ENCODE measurements around the gene ARIH1. TPM values are rescaled to one million over a fixed set of nuclear protein-coding genes. Genes with fewer than 3 reads are reported as not detected.
"Not testable (repeated sequence)": the region's sequence is repeated elsewhere in the genome, so short reads cannot be mapped to it uniquely, and the experiment has no call there.

The ARIH1 gene
- total RNA-seq, 1 donor from 2014 or later = 54.8 TPM

GRCh38 chr15:72609862-72610261 lies 135.7 kb downstream of the ARIH1 start:
- no peaks in the 10 kb centered on the region for H3K4me1 ChIP-seq
- no peaks in the 10 kb centered on the region for H3K9me3 ChIP-seq
- intact Hi-C loops (cut with DNase I) = no loop called here
- no peak for TF ChIP-seq CTCF (IDR thresholded peaks at IDR 0.05)
- TF ChIP-seq POLR2AphosphoS5 (IDR thresholded peaks at IDR 0.05; ENCODE audit: insufficient read depth in 1 of 2, low read depth in 1 of 2) = no peak
- TF ChIP-seq POLR2A (IDR thresholded peaks at IDR 0.05) = no peak
- H3K27ac ChIP-seq = no peak overlapping the region
- no peaks in the 10 kb centered on the region for H3K27me3 ChIP-seq
- H3K36me3 ChIP-seq = no peaks in the 10 kb centered on the region
- no peak overlapping the region for H3K4me3 ChIP-seq
- DNase-seq (ENCODE audit: extremely low spot score in 2 of 2) = no peak

GRCh38 chr15:72612324-72612723 lies 138.2 kb downstream of the ARIH1 start:
- H3K27me3 ChIP-seq; intact Hi-C loops (cut with DNase I); H3K4me3 ChIP-seq; H3K9me3 ChIP-seq; H3K4me1 ChIP-seq; H3K36me3 ChIP-seq; H3K27ac ChIP-seq: not testable (repeated sequence)
- DNase-seq (ENCODE audit: extremely low spot score in 2 of 2) = peak in 1 of 2 donors; percentile 60

- no peaks in the 10 kb centered on the region for H3K4me1 ChIP-seq
- intact Hi-C loops (cut with DNase I) = no loop called here
These were observed 140.8 kb downstream of the ARIH1 start for GRCh38 chr15:72614810-72615532.

GRCh38 chr15:72615533-72616233 lies 141.6 kb downstream of the ARIH1 start:
- DNase-seq (ENCODE audit: extremely low spot score in 2 of 2) = peak in 1 of 2 donors; percentile 25
- H3K27me3 ChIP-seq; H3K36me3 ChIP-seq; H3K27ac ChIP-seq; H3K4me3 ChIP-seq; intact Hi-C loops (cut with DNase I); H3K9me3 ChIP-seq; H3K4me1 ChIP-seq: not testable (repeated sequence)

More at GRCh38 chr15:72614810-72615532, 140.8 kb downstream of the ARIH1 start:
- peak in 1 of 2 donors; percentile 40 for DNase-seq (ENCODE audit: extremely low spot score in 2 of 2)
- H3K27me3 ChIP-seq = no peaks in the 10 kb centered on the region
- H3K27ac ChIP-seq = no peak overlapping the region
- TF ChIP-seq CTCF (IDR thresholded peaks at IDR 0.05) (no peak), POLR2A (IDR thresholded peaks at IDR 0.05) (no peak), POLR2AphosphoS5 (IDR thresholded peaks at IDR 0.05; ENCODE audit: insufficient read depth in 1 of 2, low read depth in 1 of 2) (no peak)
- H3K36me3 ChIP-seq = no peaks in the 10 kb centered on the region
- no peak overlapping the region for H3K4me3 ChIP-seq
- H3K9me3 ChIP-seq = no peaks in the 10 kb centered on the region

- Histone ChIP-seq H3K27me3 (no peaks in the 10 kb centered on the region), H3K27ac (no peak overlapping the region), H3K9me3 (no peaks in the 10 kb centered on the region), H3K4me3 (no peak overlapping the region), H3K4me1 (no peaks in the 10 kb centered on the region), H3K36me3 (no peaks in the 10 kb centered on the region)
- no peak for TF ChIP-seq CTCF (IDR thresholded peaks at IDR 0.05)
- no peak for TF ChIP-seq POLR2AphosphoS5 (IDR thresholded peaks at IDR 0.05; ENCODE audit: insufficient read depth in 1 of 2, low read depth in 1 of 2)
- no peak for TF ChIP-seq POLR2A (IDR thresholded peaks at IDR 0.05)
- DNase-seq (ENCODE audit: extremely low spot score in 2 of 2) = peak in 1 of 2 donors; percentile 42
- intact Hi-C loops (cut with DNase I) = no loop called here
These were observed 142.5 kb downstream of the ARIH1 start for GRCh38 chr15:72616491-72617210.

GRCh38 chr15:72623854-72624253 lies 149.7 kb downstream of the ARIH1 start:
- H3K27ac ChIP-seq; intact Hi-C loops (cut with DNase I); H3K36me3 ChIP-seq; H3K27me3 ChIP-seq; H3K4me1 ChIP-seq; H3K9me3 ChIP-seq; H3K4me3 ChIP-seq: not testable (repeated sequence)
- peak in 1 of 2 donors; percentile 91 for DNase-seq (ENCODE audit: extremely low spot score in 2 of 2)

GRCh38 chr15:72626153-72626552 lies 152.0 kb downstream of the ARIH1 start:
- intact Hi-C loops (cut with DNase I); H3K4me3 ChIP-seq; H3K9me3 ChIP-seq; H3K36me3 ChIP-seq; H3K27me3 ChIP-seq; H3K27ac ChIP-seq; DNase-seq (ENCODE audit: extremely low spot score in 2 of 2); H3K4me1 ChIP-seq: not testable (repeated sequence)

GRCh38 chr15:72628249-72629067 lies 154.3 kb downstream of the ARIH1 start:
- not testable (repeated sequence) for H3K36me3 ChIP-seq

GRCh38 chr15:72629068-72629570 lies 155.0 kb downstream of the ARIH1 start:
- H3K4me1 ChIP-seq; H3K36me3 ChIP-seq; H3K9me3 ChIP-seq; H3K4me3 ChIP-seq; DNase-seq (ENCODE audit: extremely low spot score in 2 of 2); H3K27me3 ChIP-seq; H3K27ac ChIP-seq; intact Hi-C loops (cut with DNase I): not testable (repeated sequence)

More at GRCh38 chr15:72628249-72629067, 154.3 kb downstream of the ARIH1 start:
- H3K4me3 ChIP-seq; intact Hi-C loops (cut with DNase I); H3K9me3 ChIP-seq; H3K4me1 ChIP-seq; DNase-seq (ENCODE audit: extremely low spot score in 2 of 2); H3K27ac ChIP-seq; H3K27me3 ChIP-seq: not testable (repeated sequence)

All from vagina (tissue), 2 donors.